HL-60/S4 treated with retinoic acid at 250 ng/mL for 4 days and 3 days (cell line): ENCODE measurements around the gene FBXO27.
"Not testable (repeated sequence)": the region's sequence is repeated elsewhere in the genome, so short reads cannot be mapped to it uniquely, and the experiment has no call there.

Experiments
- in situ Hi-C: fragments of 300-500 bp; cut with MboI; formaldehyde crosslinking; loops from 2 replicates; pipeline ENCODE4 v1.7.0; 2022; ENCODE audit warnings: low sequenced_read_pairs

The FBXO27 gene

GRCh38 chr19:39032063-39032918 lies at the start of gene FBXO27:
Gene FBXO27, minus strand, starts transcription at chr19:39032549. Its CDS starts 322 bp downstream, at chr19:39032227.
- in situ Hi-C loops, result no loop called here

- in situ Hi-C loops, result no loop called here
Measured at GRCh38 chr19:39080431-39080830, 48.1 kb upstream of the FBXO27 start.

GRCh38 chr19:39078436-39079200 lies 46.3 kb upstream of the FBXO27 start:
- in situ Hi-C loops, result no loop called here

- in situ Hi-C loops, result no loop called here
Measured at GRCh38 chr19:39077323-39077722, 45.0 kb upstream of the FBXO27 start.

- in situ Hi-C loops, result no loop called here
Measured at GRCh38 chr19:39074942-39075341, 42.6 kb upstream of the FBXO27 start.

- in situ Hi-C loops, result no loop called here
Measured at GRCh38 chr19:39074205-39074692, 41.9 kb upstream of the FBXO27 start.

- in situ Hi-C loops, result no loop called here
Measured at GRCh38 chr19:39070888-39071287, 38.5 kb upstream of the FBXO27 start.

- in situ Hi-C loops, result not testable (repeated sequence)
Measured at GRCh38 chr19:39068259-39068658, 35.9 kb upstream of the FBXO27 start.

- in situ Hi-C loops, result no loop called here
Measured at GRCh38 chr19:39067104-39067503, 34.8 kb upstream of the FBXO27 start.

GRCh38 chr19:39065928-39066327 lies 33.6 kb upstream of the FBXO27 start:
- in situ Hi-C loops, result no loop called here

GRCh38 chr19:39064405-39064804 lies 32.1 kb upstream of the FBXO27 start:
- in situ Hi-C loops, result no loop called here

GRCh38 chr19:39060171-39060570 lies 27.8 kb upstream of the FBXO27 start:
- in situ Hi-C loops, result no loop called here

GRCh38 chr19:39059302-39059701 lies 27.0 kb upstream of the FBXO27 start:
- in situ Hi-C loops, result no loop called here

GRCh38 chr19:39057615-39058014 lies 25.3 kb upstream of the FBXO27 start:
- in situ Hi-C loops, result no loop called here

- in situ Hi-C loops, result no loop called here
Measured at GRCh38 chr19:39054091-39054470, 21.7 kb upstream of the FBXO27 start.

GRCh38 chr19:39053276-39054090 lies 21.1 kb upstream of the FBXO27 start:
- in situ Hi-C loops, result no loop called here

- in situ Hi-C loops, result no loop called here
Measured at GRCh38 chr19:39052846-39053245, 20.5 kb upstream of the FBXO27 start.

- in situ Hi-C loops, result no loop called here
Measured at GRCh38 chr19:39052243-39052746, 19.9 kb upstream of the FBXO27 start.

GRCh38 chr19:39047073-39047472 lies 14.7 kb upstream of the FBXO27 start:
- in situ Hi-C loops, result no loop called here

- in situ Hi-C loops, result no loop called here
Measured at GRCh38 chr19:39046037-39046821, 13.9 kb upstream of the FBXO27 start.
